ENCODE data around the gene PRLR. TPM values are rescaled to one million over a fixed set of nuclear protein-coding genes. Genes with fewer than 3 reads are reported as not detected.

PRLR gene
- total and polyA plus RNA-seq, 2 of the 8 experiments (the other 6 are each of a cell fraction or from before 2014, with no cell fraction given), result 0.53 to 2.5 TPM

DNA sequence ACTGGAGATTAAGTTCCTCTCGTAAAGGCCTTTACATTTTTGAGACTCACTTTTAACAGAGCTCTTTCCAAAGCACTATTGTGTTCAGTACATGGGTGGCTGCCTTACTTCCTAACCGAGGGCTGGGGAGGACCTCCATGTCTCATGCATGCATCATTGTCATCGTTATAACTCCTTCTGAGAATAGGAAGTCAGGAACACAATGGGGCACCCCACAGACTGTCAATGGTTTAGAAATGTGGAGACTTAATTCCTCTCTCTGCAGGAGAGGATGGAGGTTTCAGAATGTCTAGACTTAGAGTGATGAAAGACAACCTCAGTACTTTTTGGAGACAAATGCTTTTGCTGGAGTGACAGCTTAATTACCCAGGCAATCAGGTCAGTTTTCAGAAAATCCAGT lies 83.9 kb downstream of the PRLR start:
- CTCF ChIA-PET (ENCODE audit: partially characterized antibody), result interaction anchor here (1.0 kb wide), 2 partner anchors 36 to 248 kb away, joined by 4 to 5 read pairs; no protein-coding TSS in a partner anchor
- Histone ChIP-seq H2BK15ac (ENCODE audit: low read length) (no peak overlapping the region), H4K91ac (replicated peaks; ENCODE audit: insufficient read length, low read length) (no peak overlapping the region), H3K36me3 (ENCODE audit: control insufficient read depth in 2 of 4, insufficient read depth in 4 of 4, low read length in 3 of 4) (no peaks in the 10 kb centered on the region), H3K27me3 (replicated peaks in 1 of 4; ENCODE audit: control insufficient read depth in 3 of 4, extremely low read depth in 1 of 4, insufficient read depth in 3 of 4, low read length in 3 of 4) (no peaks in the 10 kb centered on the region), H4K5ac (ENCODE audit: insufficient read length, low read depth, low read length) (no peak overlapping the region), H3K18ac (ENCODE audit: extremely low read depth, low read length) (no peak overlapping the region), H4K8ac (ENCODE audit: extremely low read depth, insufficient read depth, low read length) (no peak overlapping the region), H3K9ac (replicated peaks in 1 of 4; ENCODE audit: extremely low read depth in 1 of 4, low read depth in 3 of 4, low read length in 3 of 4) (no peak overlapping the region), H3K27ac (ENCODE audit: low read depth, low read length) (no peak overlapping the region), H2BK20ac (ENCODE audit: low read length) (no peak overlapping the region), H2AK5ac (ENCODE audit: low read depth, low read length) (no peak overlapping the region), H3K4me3 (ENCODE audit: extremely low read depth in 1 of 4, insufficient read depth in 2 of 4, low read depth in 3 of 4, low read length in 4 of 4) (no peak overlapping the region), H3K23ac (ENCODE audit: insufficient read length) (no peak overlapping the region), H3K4me1 (replicated peaks in 1 of 4; ENCODE audit: control insufficient read depth in 3 of 4, insufficient read depth in 4 of 4, low read length in 3 of 4) (peaks cover 0 to 6% (median 0%) of the 10 kb centered on the region in 4 experiments; a peak in 2 of 7 replicates), H3K79me1 (ENCODE audit: low read depth, low read length) (no peaks in the 10 kb centered on the region), H2BK5ac (ENCODE audit: low read depth, low read length) (no peak overlapping the region), H3K23me2 (ENCODE audit: low read depth, low read length) (no peaks in the 10 kb centered on the region), H3K79me2 (ENCODE audit: control insufficient read depth in 1 of 2, insufficient read depth in 2 of 2, low read length in 2 of 2) (no peaks in the 10 kb centered on the region), H3K4ac (replicated peaks; ENCODE audit: insufficient read length, low read depth, low read length) (no peak overlapping the region), H4K20me1 (replicated peaks in 1 of 2; ENCODE audit: control insufficient read depth in 1 of 2, insufficient read depth in 2 of 2, low read length in 2 of 2) (no peaks in the 10 kb centered on the region), H3K14ac (ENCODE audit: insufficient read length) (no peak overlapping the region), H3K4me2 (ENCODE audit: insufficient read depth in 1 of 2, low read depth in 2 of 2, low read length in 2 of 2) (no peak overlapping the region), H3K56ac (replicated peaks; ENCODE audit: insufficient read length, low read depth, low read length) (no peak overlapping the region), H3K9me3 (ENCODE audit: insufficient read depth in 2 of 2, low read depth in 1 of 2, low read length in 1 of 2) (no peaks in the 10 kb centered on the region), H2BK120ac (replicated peaks; ENCODE audit: low read depth, low read length) (no peak overlapping the region), H2AFZ (ENCODE audit: low read length) (no peak overlapping the region), H2BK12ac (ENCODE audit: low read depth, low read length) (no peak overlapping the region)
- WGBS, 2 experiments (ENCODE audit: extremely low coverage in 1 of 2, insufficient coverage in 1 of 2, insufficient read length in 1 of 2, insufficient replicate concordance in 2 of 2, low coverage in 1 of 2, low lambda C conversion rate in 2 of 2, missing lambda C conversion rate in 1 of 2), result 89% methylated on average over 3 of the region's 3 CpGs; no CpG with 5 or more reads in 1 of the 2 experiments
- POLR2A ChIA-PET (ENCODE audit: partially characterized antibody), result interaction anchor here (0.8 kb wide), 1 partner anchor 16 kb away, joined by 3 read pairs; no protein-coding TSS in a partner anchor
- DNase-seq (ENCODE audit: low read depth in 1 of 2, low spot score in 2 of 2) (no peak), FAIRE-seq (no peak)
- TF ChIP-seq CTCF (IDR thresholded peaks at IDR 0.05; ENCODE audit: control extremely low read depth in 1 of 3, insufficient read depth in 1 of 3, low read depth in 1 of 3, low read length in 3 of 3) (no peak), EGR1 (IDR thresholded peaks at IDR 0.05; ENCODE audit: borderline replicate concordance, low read depth, low read length) (no peak), YY1 (IDR thresholded peaks at IDR 0.05; ENCODE audit: low read depth, low read length) (no peak), TCF12 (IDR thresholded peaks at IDR 0.05; ENCODE audit: low read depth, low read length) (no peak), RBBP5 (IDR thresholded peaks at IDR 0.05; ENCODE audit: borderline replicate concordance, low read depth, low read length) (no peak), RAD21 (IDR thresholded peaks at IDR 0.05 in 1 of 2, conservative IDR thresholded peaks at IDR 0.05 in 1 of 2; ENCODE audit: low read depth in 2 of 2, low read length in 2 of 2) (no peak), RFX5 (IDR thresholded peaks at IDR 0.05; ENCODE audit: borderline replicate concordance, low read depth, low read length) (no peak), SIRT6 (IDR thresholded peaks at IDR 0.05; ENCODE audit: low read length) (no peak), TAF7 (optimal IDR thresholded peaks at IDR 0.05; ENCODE audit: borderline replicate concordance, low read depth, low read length) (no peak)
- TF ChIP-seq, protein P1, sequence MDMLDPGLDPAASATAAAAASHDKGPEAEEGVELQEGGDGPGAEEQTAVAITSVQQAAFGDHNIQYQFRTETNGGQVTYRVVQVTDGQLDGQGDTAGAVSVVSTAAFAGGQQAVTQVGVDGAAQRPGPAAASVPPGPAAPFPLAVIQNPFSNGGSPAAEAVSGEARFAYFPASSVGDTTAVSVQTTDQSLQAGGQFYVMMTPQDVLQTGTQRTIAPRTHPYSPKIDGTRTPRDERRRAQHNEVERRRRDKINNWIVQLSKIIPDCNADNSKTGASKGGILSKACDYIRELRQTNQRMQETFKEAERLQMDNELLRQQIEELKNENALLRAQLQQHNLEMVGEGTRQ (IDR thresholded peaks at IDR 0.05; ENCODE audit: low read length), result no peak
